Stomach (tissue), 9 donors: Measurements from ENCODE around the gene ELANE. TPM values are rescaled to one million over a fixed set of nuclear protein-coding genes. Genes with fewer than 3 reads are reported as not detected.

Source experiments
- DNase-seq, 2 donors: peaks; one replicate each; pipeline versions ENCODE4 v3.0.0 to v3.0.0-alpha.2; 2013 to 2019
- H3K27ac ChIP-seq, 5 donors: fragments of 200-600 bp in 4 of 5; sonication (generic) in 4 of 5; one replicate each; pipeline ENCODE4 v1.5.1; 2013 to 2019; ENCODE audit warnings: mild to moderate bottlenecking in 1 of 5, moderate library complexity in 1 of 5
- H3K27me3 ChIP-seq, 3 donors: fragments of 200-600 bp; sonication (generic); one replicate each; pipeline ENCODE4 v1.5.1; 2017 to 2019; ENCODE audit warnings: mixed run types in 1 of 3
- H3K36me3 ChIP-seq, 4 donors: fragments of 200-600 bp; sonication (generic); 1 replicate in 3 of 4; 2 replicates in 1 of 4; pipeline ENCODE4 v1.5.1; 2016 to 2019
- H3K4me1 ChIP-seq, 4 donors: fragments of 200-600 bp; sonication (generic); one replicate each; pipeline ENCODE4 v1.5.1; 2016 to 2019
- H3K4me3 ChIP-seq, 4 donors: fragments of 200-600 bp; sonication (generic) in 3 of 4; one replicate each; pipeline ENCODE4 v1.5.1; 2016 to 2019; ENCODE audit warnings: mild to moderate bottlenecking in 1 of 4
- H3K9me3 ChIP-seq, 4 donors: fragments of 200-600 bp; sonication (generic); one replicate each; pipeline ENCODE4 v1.5.1; 2016 to 2019
- CTCF ChIP-seq, 7 experiments: fragments of 450-650 bp in 4 of 7; fragments of 200-600 bp in 3 of 7; sonication (generic) in 3 of 7; IDR thresholded peaks; one replicate each; pipeline ENCODE4 v1.5.1; 2016 to 2019; ENCODE audit warnings: antibody characterized with exemption in 7 of 7, control low read depth in 2 of 7, mild to moderate bottlenecking in 1 of 7
- EP300 ChIP-seq: sonication (generic); formaldehyde crosslinking; IDR thresholded peaks from one replicate; pipeline ENCODE4 v1.6.1; 2017; ENCODE audit warnings: antibody characterized with exemption
- POLR2A ChIP-seq, 4 donors: fragments of 450-650 bp; IDR thresholded peaks; one replicate each; pipeline ENCODE4 v1.6.1; 2016; ENCODE audit warnings: antibody characterized with exemption in 4 of 4, control low read depth in 2 of 4, mild to moderate bottlenecking in 1 of 4, moderate library complexity in 1 of 4
- POLR2AphosphoS5 ChIP-seq, 3 donors: sonication (generic); formaldehyde crosslinking; IDR thresholded peaks; one replicate each; pipeline ENCODE4 v1.6.1; 2016; ENCODE audit warnings: antibody characterized with exemption in 3 of 3
- WGBS, 5 donors: extraction: QIAGEN DNeasy Blood & Tissue Kit in 3 of 5; methylation state at CpG; one replicate each; pipeline versions ENCODE4 v1.1.5 to v1.1.7; 2013 to 2018; 5-methylcytosine and 5-hydroxymethylcytosine counted together
- intact Hi-C: fragments of 100-400 bp; cut with DNase I; formaldehyde crosslinking; loops from one replicate; pipeline ENCODE4 v1.15.1; 2023; ENCODE audit warnings: low total_unique reads
- polyA plus RNA-seq, 3 donors: library from polyadenylated mRNA; stranded (reverse); fragments of 200-250 nt; gene quantifications; one replicate each; pipeline ENCODE4 v1.2.3, GENCODE V29; 2013
- total RNA-seq, 5 donors: library from RNA; depleted of rRNA; stranded (reverse); fragments of >200 nt; gene quantifications; one replicate each; pipeline versions ENCODE4 v1.1.0 to v1.2.3, GENCODE V29; 2014 to 2016
- donor health status: healthy with polysubstance abuse.
- donor health status: Bipolar disorder and iron deficiency.
- donor health status: healthy.

ELANE gene
- total and polyA plus RNA-seq, 8 donors = 1.1 to 10.5 (median 3.2) TPM; not detected in 4

- no peak for TF ChIP-seq CTCF (IDR thresholded peaks at IDR 0.05)
- no peak for TF ChIP-seq POLR2AphosphoS5 (IDR thresholded peaks at IDR 0.05)
- TF ChIP-seq EP300 = no peak
- no peak for TF ChIP-seq POLR2A (IDR thresholded peaks at IDR 0.05)
- no peaks in the 10 kb centered on the region for H3K9me3 ChIP-seq
- H3K27me3 ChIP-seq = peaks cover 13 to 71% (median 41%) of the 10 kb centered on the region in 3 donors
- DNase-seq = no peak
- no peak overlapping the region for H3K27ac ChIP-seq
- H3K36me3 ChIP-seq = no peaks in the 10 kb centered on the region
- H3K4me3 ChIP-seq = no peak overlapping the region
- H3K4me1 ChIP-seq = peaks cover 14 to 37% (median 22%) of the 10 kb centered on the region in 4 donors
- 34 to 53% (median 47%) methylated on average over 10 to 12 of the region's 12 CpGs for WGBS, 5 donors
- intact Hi-C loops = no loop called here
Measured at GRCh38 chr19:823565-824121, 28.5 kb upstream of the ELANE start.

- intact Hi-C loops = no loop called here
- H3K27me3 ChIP-seq = peaks cover 13 to 82% (median 46%) of the 10 kb centered on the region in 3 donors
- no peaks in the 10 kb centered on the region for H3K9me3 ChIP-seq
- H3K4me1 ChIP-seq = peaks cover 14 to 37% (median 22%) of the 10 kb centered on the region in 4 donors
- DNase-seq = no peak
- H3K4me3 ChIP-seq = no peak overlapping the region
- TF ChIP-seq CTCF (IDR thresholded peaks at IDR 0.05) (no peak), POLR2AphosphoS5 (IDR thresholded peaks at IDR 0.05) (no peak), EP300 (no peak), POLR2A (IDR thresholded peaks at IDR 0.05) (no peak)
- H3K27ac ChIP-seq = no peak overlapping the region
- H3K36me3 ChIP-seq = no peaks in the 10 kb centered on the region
- WGBS, 5 donors = 75 to 81% (median 76%) methylated on average over 12 to 15 of the region's 15 CpGs
Measured at GRCh38 chr19:824885-825284, 27.2 kb upstream of the ELANE start.

- Histone ChIP-seq H3K36me3 (no peaks in the 10 kb centered on the region), H3K4me3 (no peak overlapping the region), H3K9me3 (no peaks in the 10 kb centered on the region), H3K4me1 (peaks cover 14 to 37% (median 21%) of the 10 kb centered on the region in 4 donors), H3K27ac (no peak overlapping the region), H3K27me3 (peaks cover 13 to 91% (median 53%) of the 10 kb centered on the region in 3 donors)
- DNase-seq = no peak
- no peak for TF ChIP-seq POLR2A (IDR thresholded peaks at IDR 0.05)
- TF ChIP-seq EP300 = no peak
- no peak for TF ChIP-seq POLR2AphosphoS5 (IDR thresholded peaks at IDR 0.05)
- no peak for TF ChIP-seq CTCF (IDR thresholded peaks at IDR 0.05)
- 80 to 84% (median 82%) methylated on average over 19 of the region's 19 CpGs for WGBS, 5 donors
- intact Hi-C loops = no loop called here
Measured at GRCh38 chr19:825897-826644, 26.0 kb upstream of the ELANE start.

GRCh38 chr19:827314-827709, 24.8 kb upstream of the ELANE start:
- H3K4me1 ChIP-seq = peaks cover 2 to 25% (median 9%) of the 10 kb centered on the region in 4 donors
- no peak overlapping the region for H3K4me3 ChIP-seq
- intact Hi-C loops = no loop called here
- no peaks in the 10 kb centered on the region for H3K9me3 ChIP-seq
- no peak overlapping the region for H3K27ac ChIP-seq
- peaks cover 5 to 91% (median 53%) of the 10 kb centered on the region in 3 donors for H3K27me3 ChIP-seq
- no peak for TF ChIP-seq CTCF (IDR thresholded peaks at IDR 0.05)
- no peak for TF ChIP-seq POLR2A (IDR thresholded peaks at IDR 0.05)
- TF ChIP-seq EP300 = no peak
- TF ChIP-seq POLR2AphosphoS5 (IDR thresholded peaks at IDR 0.05) = no peak
- WGBS, 5 donors = 74 to 91% (median 81%) methylated on average over 9 to 11 of the region's 11 CpGs
- H3K36me3 ChIP-seq = no peaks in the 10 kb centered on the region
- DNase-seq = no peak
